ENCODE measurements around the gene ICA1. TPM values are rescaled to one million over a fixed set of nuclear protein-coding genes. Genes with fewer than 3 reads are reported as not detected.

The ICA1 gene
- total and polyA plus RNA-seq, 2 donors (not counting 3 experiments of a cell fraction or from before 2014, with no cell fraction given) = 19.0 to 47.1 TPM

GRCh38 chr7:8305625-8306388 lies 43.8 kb upstream of the ICA1 start:
- dilution Hi-C loops (cut with MboI; ENCODE audit: extremely low pct_ligation_motif_present, low sequenced_read_pairs) = no loop called here

GRCh38 chr7:8305104-8305503 lies 43.1 kb upstream of the ICA1 start:
- CTCF ChIA-PET = interaction anchor here (1.9 kb wide), 1 partner anchor 9 kb away, joined by 10 read pairs; no protein-coding TSS in a partner anchor

More at GRCh38 chr7:8305625-8306388, 43.8 kb upstream of the ICA1 start:
- H3K79me2 ChIP-seq (ENCODE audit: control insufficient read depth, insufficient read depth, low read length) = no peaks in the 10 kb centered on the region
- no peak overlapping the region for H3K27ac ChIP-seq (ENCODE audit: insufficient read depth, low read depth, low read length)
- H2AFZ ChIP-seq (ENCODE audit: low read depth, low read length) = no peak overlapping the region
- H3K36me3 ChIP-seq (ENCODE audit: control insufficient read depth in 2 of 2, extremely low read depth in 1 of 2, insufficient read depth in 2 of 2, low read length in 2 of 2) = no peaks in the 10 kb centered on the region
- H4K20me1 ChIP-seq (replicated peaks; ENCODE audit: control insufficient read depth, extremely low read depth, insufficient read depth, low read length) = no peaks in the 10 kb centered on the region
- TF ChIP-seq MAX (IDR thresholded peaks at IDR 0.05; ENCODE audit: insufficient read depth, insufficient read length) = no peak
- TF ChIP-seq FOS (IDR thresholded peaks at IDR 0.05; ENCODE audit: borderline replicate concordance, insufficient read depth, low read length) = no peak
- ChIA-PET POLR2A (no interaction called here), CTCF (interaction anchor here (0.7 to 1.9 kb wide), 2 partner anchors 10 to 11 kb away, joined by 3 to 10 read pairs; no protein-coding TSS in a partner anchor)
- H3K9me3 ChIP-seq (replicated peaks; ENCODE audit: control insufficient read depth, insufficient read depth, low read length) = no peaks in the 10 kb centered on the region
- no peak overlapping the region for H3K4me2 ChIP-seq (ENCODE audit: insufficient read depth, low read length)
- H3K4me3 ChIP-seq (replicated peaks in 1 of 3; ENCODE audit: insufficient read depth in 1 of 3, low read depth in 1 of 3, low read length in 3 of 3) = no peak overlapping the region
- H3K9me1 ChIP-seq (replicated peaks; ENCODE audit: control insufficient read depth, extremely low read depth, insufficient read depth, low read length) = no peaks in the 10 kb centered on the region
- no TSS peak for BruUV-seq (replicated peaks)
- H3K4me1 ChIP-seq (ENCODE audit: control insufficient read depth, extremely low read depth, insufficient read depth, low read length) = no peaks in the 10 kb centered on the region
- H3K9ac ChIP-seq (replicated peaks; ENCODE audit: extremely low read depth, insufficient read depth, low read length) = no peak overlapping the region
- H3K27me3 ChIP-seq (ENCODE audit: control insufficient read depth in 2 of 2, insufficient read depth in 2 of 2, low read length in 2 of 2) = no peaks in the 10 kb centered on the region
- DNase-seq (ENCODE audit: low read depth, low spot score) = no peak
- no peak for FAIRE-seq
- intact Hi-C loops (cut with micrococcal nuclease) = no loop called here

More at GRCh38 chr7:8305104-8305503, 43.1 kb upstream of the ICA1 start:
- Histone ChIP-seq H3K4me1 (ENCODE audit: control insufficient read depth, extremely low read depth, insufficient read depth, low read length) (no peaks in the 10 kb centered on the region), H3K27ac (ENCODE audit: insufficient read depth, low read depth, low read length) (no peak overlapping the region), H2AFZ (ENCODE audit: low read depth, low read length) (no peak overlapping the region), H4K20me1 (replicated peaks; ENCODE audit: control insufficient read depth, extremely low read depth, insufficient read depth, low read length) (no peaks in the 10 kb centered on the region), H3K4me2 (ENCODE audit: insufficient read depth, low read length) (no peak overlapping the region), H3K4me3 (replicated peaks in 1 of 3; ENCODE audit: insufficient read depth in 1 of 3, low read depth in 1 of 3, low read length in 3 of 3) (no peak overlapping the region), H3K79me2 (ENCODE audit: control insufficient read depth, insufficient read depth, low read length) (no peaks in the 10 kb centered on the region), H3K9me1 (replicated peaks; ENCODE audit: control insufficient read depth, extremely low read depth, insufficient read depth, low read length) (no peaks in the 10 kb centered on the region), H3K9me3 (replicated peaks; ENCODE audit: control insufficient read depth, insufficient read depth, low read length) (no peaks in the 10 kb centered on the region), H3K9ac (replicated peaks; ENCODE audit: extremely low read depth, insufficient read depth, low read length) (no peak overlapping the region), H3K36me3 (ENCODE audit: control insufficient read depth in 2 of 2, extremely low read depth in 1 of 2, insufficient read depth in 2 of 2, low read length in 2 of 2) (no peaks in the 10 kb centered on the region), H3K27me3 (ENCODE audit: control insufficient read depth in 2 of 2, insufficient read depth in 2 of 2, low read length in 2 of 2) (no peaks in the 10 kb centered on the region)
- TF ChIP-seq POLR2AphosphoS5 (IDR thresholded peaks at IDR 0.05; ENCODE audit: insufficient read depth, low read depth, low read length) (no peak), CTCF (IDR thresholded peaks at IDR 0.05; ENCODE audit: extremely low read depth in 1 of 2, insufficient read depth in 1 of 2, low read depth in 1 of 2, low read length in 2 of 2) (no peak), JUN (IDR thresholded peaks at IDR 0.05; ENCODE audit: borderline replicate concordance, insufficient read depth, insufficient read length, low read depth) (no peak), MAX (IDR thresholded peaks at IDR 0.05; ENCODE audit: insufficient read depth, insufficient read length) (no peak), MYC (IDR thresholded peaks at IDR 0.05; ENCODE audit: low read depth, low read length) (no peak), FOS (IDR thresholded peaks at IDR 0.05; ENCODE audit: borderline replicate concordance, insufficient read depth, low read length) (no peak)
- no peak for DNase-seq (ENCODE audit: low read depth, low spot score)
- POLR2A ChIA-PET = no interaction called here
- FAIRE-seq = no peak
- dilution Hi-C loops (cut with MboI; ENCODE audit: extremely low pct_ligation_motif_present, low sequenced_read_pairs) (no loop called here), intact Hi-C loops (cut with micrococcal nuclease) (no loop called here)
- BruUV-seq (replicated peaks) = no TSS peak

Measured in endothelial cell of umbilical vein (primary cell).